IPS-18c (cell line): ENCODE results near the gene PTOV1.
"Not testable (repeated sequence)": the region's sequence is repeated elsewhere in the genome, so short reads cannot be mapped to it uniquely, and the experiment has no call there.

Experiments
- H3K4me3 ChIP-seq: 2 replicates; pipeline ENCODE4 v1.7.0; 2013; ENCODE audit warnings: low read depth, mild to moderate bottlenecking, low read length, moderate library complexity; ENCODE audit not compliant: insufficient read depth
- H3K9me3 ChIP-seq: one replicate; pipeline ENCODE4 v1.6.1; 2013; ENCODE audit warnings: mild to moderate bottlenecking, low read length, moderate library complexity; ENCODE audit not compliant: control insufficient read depth, insufficient read depth

Gene PTOV1

GRCh38 chr19:49812997-49813861 lies 37.7 kb upstream of the PTOV1 start, which contains the start of gene FUZ:
Gene FUZ (minus strand): TSS chr19:49813292. CDS start chr19:49813106, 186 bp downstream.
- Histone ChIP-seq H3K9me3 (no peaks in the 10 kb centered on the region), H3K4me3 (peak within 1 kb of the TSS; percentile 87)

GRCh38 chr19:49814010-49814409 lies 36.9 kb upstream of the PTOV1 start:
- Histone ChIP-seq H3K9me3 (no peaks in the 10 kb centered on the region), H3K4me3 (no peak overlapping the region)

- Histone ChIP-seq H3K4me3 (no peak overlapping the region), H3K9me3 (no peaks in the 10 kb centered on the region)
These were observed 34.4 kb upstream of the PTOV1 start for GRCh38 chr19:49816590-49816989.

- no peaks in the 10 kb centered on the region for H3K9me3 ChIP-seq
- peak within 1 kb of the TSS; percentile 95 for H3K4me3 ChIP-seq
These were observed 32.9 kb upstream of the PTOV1 start, which contains the start of gene MED25 for GRCh38 chr19:49817964-49818648. Gene MED25 (plus strand): TSS chr19:49818289. CDS start chr19:49818342, 53 bp downstream.

- Histone ChIP-seq H3K9me3 (no peaks in the 10 kb centered on the region), H3K4me3 (peak overlapping the region; percentile 95)
These were observed 32.1 kb upstream of the PTOV1 start for GRCh38 chr19:49818649-49819370.

GRCh38 chr19:49819452-49820115 lies 31.4 kb upstream of the PTOV1 start:
- peak overlapping the region; percentile 95 for H3K4me3 ChIP-seq
- H3K9me3 ChIP-seq = not testable (repeated sequence)

GRCh38 chr19:49820125-49820524 lies 30.8 kb upstream of the PTOV1 start:
- Histone ChIP-seq H3K9me3 (no peaks in the 10 kb centered on the region), H3K4me3 (no peak overlapping the region)

GRCh38 chr19:49823472-49823871 lies 27.5 kb upstream of the PTOV1 start:
- no peaks in the 10 kb centered on the region for H3K9me3 ChIP-seq
- no peak overlapping the region for H3K4me3 ChIP-seq

- no peaks in the 10 kb centered on the region for H3K9me3 ChIP-seq
- no peak overlapping the region for H3K4me3 ChIP-seq
These were observed 26.3 kb upstream of the PTOV1 start for GRCh38 chr19:49824662-49825061.

GRCh38 chr19:49827034-49827433 lies 23.9 kb upstream of the PTOV1 start:
- no peak overlapping the region for H3K4me3 ChIP-seq
- no peaks in the 10 kb centered on the region for H3K9me3 ChIP-seq

- Histone ChIP-seq H3K9me3 (no peaks in the 10 kb centered on the region), H3K4me3 (no peak overlapping the region)
These were observed 21.8 kb upstream of the PTOV1 start for GRCh38 chr19:49829200-49829599.

- H3K9me3 ChIP-seq = no peaks in the 10 kb centered on the region
- no peak overlapping the region for H3K4me3 ChIP-seq
These were observed 21.2 kb upstream of the PTOV1 start for GRCh38 chr19:49829721-49830120.

- no peaks in the 10 kb centered on the region for H3K9me3 ChIP-seq
- H3K4me3 ChIP-seq = no peak overlapping the region
These were observed 20.2 kb upstream of the PTOV1 start for GRCh38 chr19:49830766-49831165.

GRCh38 chr19:49831592-49831991 lies 19.4 kb upstream of the PTOV1 start:
- no peaks in the 10 kb centered on the region for H3K9me3 ChIP-seq

GRCh38 chr19:49832556-49832955 lies 18.4 kb upstream of the PTOV1 start:
- Histone ChIP-seq H3K9me3 (no peaks in the 10 kb centered on the region), H3K4me3 (no peak overlapping the region)

More at GRCh38 chr19:49831592-49831991, 19.4 kb upstream of the PTOV1 start:
- H3K4me3 ChIP-seq = no peak overlapping the region

- no peaks in the 10 kb centered on the region for H3K9me3 ChIP-seq
- H3K4me3 ChIP-seq = no peak overlapping the region
These were observed 17.4 kb upstream of the PTOV1 start for GRCh38 chr19:49833599-49833998.

- H3K9me3 ChIP-seq = no peaks in the 10 kb centered on the region
- no peak overlapping the region for H3K4me3 ChIP-seq
These were observed 15.4 kb upstream of the PTOV1 start for GRCh38 chr19:49835562-49835961.
